HG02763 (cell line): ENCODE measurements around the gene FAM53A.
"Not testable (repeated sequence)": the region's sequence is repeated elsewhere in the genome, so short reads cannot be mapped to it uniquely, and the experiment has no call there.

Experiments used
- ATAC-seq: cut with Tn5 transposase; IDR thresholded peaks from one replicate; pipeline ENCODE4 v1.9.1; 2021; ENCODE audit warnings: mild to moderate bottlenecking, moderate library complexity; ENCODE audit not compliant: unreplicated experiment

FAM53A gene

GRCh38 chr4:1717129-1718094 lies 33.3 kb upstream of the FAM53A start:
- no peak for ATAC-seq

GRCh38 chr4:1716065-1716945 lies 32.2 kb upstream of the FAM53A start:
- ATAC-seq: no peak

GRCh38 chr4:1715002-1715758 lies 31.1 kb upstream of the FAM53A start:
- ATAC-seq: no peak

- ATAC-seq: no peak
Measured at GRCh38 chr4:1714303-1715001, 30.3 kb upstream of the FAM53A start.

GRCh38 chr4:1713003-1713851 lies 29.1 kb upstream of the FAM53A start:
- ATAC-seq: peak; percentile 0

GRCh38 chr4:1712216-1713002 lies 28.3 kb upstream of the FAM53A start, which contains the start of gene SLBP:
Gene SLBP, minus strand, starts transcription at chr4:1712319. Its CDS starts 131 bp downstream, at chr4:1712188.
- peak; percentile 75 for ATAC-seq

- peak; percentile 4 for ATAC-seq
Measured at GRCh38 chr4:1711571-1712215, 27.6 kb upstream of the FAM53A start.

GRCh38 chr4:1711055-1711570 lies 27.0 kb upstream of the FAM53A start:
- no peak for ATAC-seq

- no peak for ATAC-seq
Measured at GRCh38 chr4:1708581-1708980, 24.5 kb upstream of the FAM53A start.

GRCh38 chr4:1706358-1706757 lies 22.2 kb upstream of the FAM53A start:
- no peak for ATAC-seq

GRCh38 chr4:1705732-1706131 lies 21.6 kb upstream of the FAM53A start:
- ATAC-seq: no peak

- ATAC-seq: no peak
Measured at GRCh38 chr4:1703867-1704266, 19.8 kb upstream of the FAM53A start.

- not testable (repeated sequence) for ATAC-seq
Measured at GRCh38 chr4:1701671-1702070, 17.6 kb upstream of the FAM53A start.

- ATAC-seq: no peak
Measured at GRCh38 chr4:1695913-1696312, 11.8 kb upstream of the FAM53A start.

- ATAC-seq: no peak
Measured at GRCh38 chr4:1693131-1693896, 9.2 kb upstream of the FAM53A start.

- no peak for ATAC-seq
Measured at GRCh38 chr4:1691737-1692373, 7.7 kb upstream of the FAM53A start.

GRCh38 chr4:1690698-1691097 lies 6.6 kb upstream of the FAM53A start:
- ATAC-seq: no peak
